GM18907 (cell line): ENCODE data around the gene CUBN.

ENCODE experiments used
- ATAC-seq: cut with Tn5 transposase; IDR thresholded peaks from one replicate; pipeline ENCODE4 v1.9.1; 2021; ENCODE audit warnings: mild to moderate bottlenecking, moderate library complexity; ENCODE audit not compliant: unreplicated experiment

The CUBN gene

DNA sequence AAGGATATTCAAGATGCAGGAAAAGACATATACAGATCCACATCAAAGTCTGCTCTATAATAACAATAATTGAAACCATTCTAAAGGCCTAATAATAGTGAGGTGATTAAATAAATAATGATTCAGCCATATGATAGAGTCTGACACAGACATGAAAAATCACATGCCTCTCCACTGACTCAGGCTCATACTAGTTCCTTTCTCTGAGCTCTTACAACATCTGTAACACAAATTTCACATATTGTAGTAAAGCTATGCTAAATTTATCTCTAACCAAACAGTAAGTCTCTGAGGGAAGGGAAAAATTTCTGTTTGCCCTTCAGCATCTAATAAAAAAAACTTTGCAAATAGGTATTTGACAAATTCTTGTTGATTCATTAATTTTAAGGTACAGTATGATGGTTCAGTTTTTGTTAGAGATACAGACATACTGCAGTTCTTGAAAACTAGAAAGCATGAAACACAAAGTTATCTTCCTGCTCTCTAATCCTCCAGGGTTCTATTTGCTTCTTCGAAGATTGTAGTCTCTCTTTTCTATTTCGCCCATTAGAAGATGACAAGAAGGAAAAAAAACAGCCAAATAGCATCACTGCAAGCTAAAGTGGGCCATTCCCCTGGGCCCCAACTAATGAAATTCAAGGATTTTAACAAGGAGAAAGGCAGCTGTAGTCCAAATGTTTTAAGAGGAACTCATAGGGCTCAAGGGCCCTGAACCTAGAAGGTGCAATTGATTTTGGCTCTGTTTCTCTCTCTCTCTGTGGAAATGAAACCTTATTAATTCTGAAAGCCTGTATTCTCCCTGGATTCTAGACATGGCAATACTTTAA, 53.9 kb downstream of the CUBN start:
- no peak for ATAC-seq

DNA sequence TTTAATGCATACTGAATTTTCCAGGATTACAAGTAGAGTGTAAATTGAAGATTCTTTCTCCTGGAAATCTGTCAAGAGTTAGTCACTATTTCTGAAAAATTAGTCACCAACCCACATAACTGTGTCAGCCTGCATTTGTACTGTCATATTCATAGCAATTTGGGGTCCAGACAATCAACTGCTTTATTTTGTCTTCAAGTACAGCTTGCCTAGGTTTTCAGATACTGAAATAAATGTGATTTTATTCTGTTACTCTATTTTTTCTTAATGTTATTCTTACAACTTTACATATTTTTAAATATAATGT, 55.1 kb downstream of the CUBN start:
- no peak for ATAC-seq

DNA sequence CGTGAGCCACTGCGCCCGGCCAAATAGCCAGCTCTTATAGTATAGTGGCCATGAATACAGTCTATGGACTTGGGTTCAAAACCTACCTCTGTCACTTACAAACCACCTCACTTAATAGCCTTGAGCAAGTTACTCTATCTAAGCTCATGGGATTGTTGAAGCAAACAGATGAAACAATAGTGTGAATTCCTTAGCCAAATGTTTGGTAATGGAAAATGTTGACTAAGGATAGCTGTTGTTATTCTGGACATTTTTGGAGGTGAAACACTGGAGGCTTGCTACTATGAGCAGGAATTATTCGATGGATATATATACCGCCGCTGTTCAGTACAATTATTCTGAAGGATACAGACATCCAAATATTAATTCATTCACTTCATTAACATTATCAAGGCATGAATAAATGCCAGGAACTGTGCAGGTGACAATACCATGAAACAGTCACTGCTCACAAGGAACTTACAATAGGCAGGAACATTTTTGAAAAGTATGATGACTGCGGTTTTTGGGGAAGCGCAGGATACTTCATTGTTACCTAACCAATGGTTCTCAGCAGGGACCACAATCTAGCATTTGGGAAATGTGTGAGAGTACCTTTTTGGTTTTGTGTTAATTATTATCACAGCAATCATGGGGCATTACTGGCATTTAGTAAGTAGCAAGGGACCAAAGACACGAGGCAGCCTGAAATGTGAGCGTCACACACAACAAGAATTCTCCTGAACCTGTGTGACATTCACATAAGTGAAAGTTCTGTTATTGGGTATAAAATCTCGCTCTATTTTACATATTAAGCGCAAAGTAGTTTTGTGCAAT, 55.7 kb downstream of the CUBN start:
- no peak for ATAC-seq

DNA sequence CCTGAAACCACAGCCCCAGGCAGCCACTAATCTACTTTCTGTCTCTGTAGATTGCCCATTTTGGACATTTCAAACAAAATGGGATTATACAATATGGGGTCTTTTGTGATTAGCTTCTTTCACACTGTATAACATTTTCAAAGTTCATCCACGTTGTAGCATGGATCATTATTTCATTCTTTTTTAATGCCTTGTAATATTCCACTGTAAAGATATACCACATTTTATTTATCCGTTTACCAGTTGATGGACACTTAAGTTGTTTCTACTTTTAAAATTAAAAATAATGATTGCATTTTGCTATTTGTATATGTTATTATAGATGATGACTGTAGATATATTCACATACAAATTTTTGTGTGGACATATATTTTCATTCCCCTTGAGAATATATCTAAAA, 60.7 kb downstream of the CUBN start:
- no peak for ATAC-seq

DNA sequence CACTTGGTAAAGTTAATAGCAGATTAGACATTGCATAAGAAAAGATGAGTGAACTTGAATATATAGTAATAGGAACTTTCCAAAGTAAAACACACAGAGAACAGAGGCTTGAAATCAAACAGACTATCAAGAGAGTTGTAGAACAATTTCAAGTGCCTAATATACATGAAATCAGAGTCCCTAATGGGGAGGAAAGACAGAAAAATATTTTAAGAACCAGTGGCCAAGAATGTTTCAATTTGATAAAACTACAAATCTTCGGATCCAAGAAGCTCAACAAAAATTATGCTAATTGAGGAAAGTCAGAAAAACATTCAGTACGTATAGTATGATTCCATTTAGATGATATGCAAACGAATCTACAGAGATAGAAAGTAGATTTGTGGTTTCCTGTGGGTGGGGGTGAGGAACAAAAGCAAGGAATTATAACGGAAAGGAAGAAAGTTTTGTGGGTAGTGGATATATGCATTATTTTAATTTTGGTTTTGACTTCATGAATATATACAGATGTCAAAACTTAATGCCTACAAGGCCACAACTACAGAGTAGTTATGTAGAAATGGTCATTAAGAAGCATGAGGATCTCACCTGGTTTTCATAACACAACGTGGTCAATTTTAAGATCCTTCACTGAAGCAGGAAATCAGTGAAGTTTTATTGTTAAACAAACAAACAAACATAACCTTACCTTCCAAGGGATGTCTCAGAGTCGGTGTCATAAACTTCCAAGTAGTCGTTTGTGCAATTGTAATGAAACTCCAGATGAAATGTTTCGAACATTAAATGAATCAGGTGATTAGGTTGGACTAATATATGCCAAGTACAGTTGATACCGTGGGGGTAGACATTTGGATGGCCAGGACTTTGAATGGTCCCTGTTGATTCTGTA, 62.0 kb downstream of the CUBN start:
- ATAC-seq, result no peak

DNA sequence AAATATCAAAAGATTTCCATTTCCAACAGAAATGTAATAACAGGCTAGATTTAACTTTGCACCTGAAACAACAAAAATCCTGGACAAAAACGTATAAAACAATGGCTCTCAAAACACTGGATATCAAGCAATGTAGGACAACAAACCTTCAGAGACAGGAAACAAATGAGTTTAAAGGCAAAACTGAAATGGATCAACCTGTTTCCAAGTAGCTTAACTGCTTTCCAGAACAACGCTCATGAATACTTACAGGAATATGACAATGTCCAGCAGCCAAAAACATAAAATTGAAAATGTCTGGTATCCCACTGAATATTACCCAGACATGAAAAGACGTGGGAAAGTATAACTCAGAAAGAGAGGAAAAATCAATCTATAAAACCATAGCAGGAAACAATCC, 62.8 kb downstream of the CUBN start:
- no peak for ATAC-seq

DNA sequence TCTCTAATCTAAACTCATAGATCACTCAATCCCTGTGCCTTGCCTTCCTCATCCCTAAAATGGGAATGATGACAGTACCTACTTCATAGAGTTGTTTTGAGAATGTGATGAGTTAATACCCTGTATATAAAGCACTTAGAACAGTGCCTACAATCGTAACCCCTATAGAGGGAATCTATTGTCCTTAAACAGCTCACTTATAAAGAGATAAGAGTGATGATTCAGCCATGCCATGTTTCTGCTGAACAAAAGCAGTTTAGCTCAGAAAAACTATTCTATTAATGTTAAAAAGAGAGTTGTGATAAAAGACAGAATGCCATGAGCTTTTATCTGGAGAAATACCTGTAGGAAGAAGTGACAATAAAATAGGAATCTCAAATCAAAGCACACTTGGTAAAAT, 63.6 kb downstream of the CUBN start:
- ATAC-seq, result no peak

DNA sequence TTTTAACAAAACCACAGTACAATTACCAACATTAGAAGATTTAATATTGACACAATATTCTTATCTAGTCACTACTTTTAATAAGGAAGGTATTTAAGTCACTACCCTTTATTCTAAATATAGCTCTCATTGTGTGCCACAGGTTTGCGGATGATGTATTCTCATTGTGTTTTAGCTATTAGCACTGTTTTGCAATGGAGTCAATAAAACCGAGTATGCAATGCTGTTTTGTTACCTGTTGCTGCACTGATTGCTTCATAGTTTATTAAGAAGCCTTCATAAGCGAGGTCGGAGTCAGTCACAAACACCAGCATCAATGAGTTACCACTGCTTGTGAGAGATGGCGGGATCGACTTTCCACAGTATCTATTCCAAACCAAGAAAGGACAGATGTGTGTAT, 64.3 kb downstream of the CUBN start:
- no peak for ATAC-seq

DNA sequence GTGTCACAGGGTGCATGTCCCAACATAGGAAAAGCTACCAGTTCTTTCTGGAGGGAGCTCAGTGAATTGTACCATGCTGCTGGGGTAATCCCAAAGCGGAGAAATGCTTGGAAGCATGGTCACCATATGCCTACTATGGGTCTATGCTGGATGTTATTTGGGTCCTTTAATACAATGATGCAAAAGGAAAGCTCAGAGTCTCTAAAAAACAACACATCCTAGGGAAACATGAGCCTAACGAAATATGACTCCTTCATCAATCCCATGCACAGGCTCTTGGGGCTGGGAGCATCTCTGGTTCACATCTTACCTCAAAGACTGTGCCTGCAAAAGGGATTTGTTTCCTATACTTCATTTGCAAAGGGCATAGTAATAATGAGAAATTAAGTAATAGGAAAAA, 65.2 kb downstream of the CUBN start:
- no peak for ATAC-seq

DNA sequence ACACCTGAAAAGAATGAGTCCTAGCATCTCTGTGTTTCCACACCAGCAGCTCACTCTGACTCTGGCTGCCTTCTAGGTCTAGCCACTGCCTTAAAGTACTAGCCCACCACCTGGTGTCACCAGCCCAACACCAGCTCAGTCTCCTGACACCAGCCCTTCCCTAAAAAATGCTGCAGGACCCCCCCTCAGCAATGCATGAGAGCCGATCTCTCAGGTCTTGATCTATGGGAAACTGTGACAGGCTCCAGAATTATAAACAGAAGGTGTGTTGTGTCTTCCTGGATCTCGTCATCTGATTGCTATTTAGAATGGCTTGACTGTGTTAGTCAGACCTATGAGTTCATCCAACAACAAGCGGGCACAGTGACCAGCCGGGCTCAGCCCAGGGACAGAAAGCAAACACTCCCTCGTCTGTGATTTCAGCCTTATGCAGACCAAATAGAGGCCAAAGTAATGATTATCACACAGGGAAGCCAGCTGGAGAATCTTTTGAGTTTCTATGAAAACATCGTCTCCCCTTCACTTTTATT, 66.6 kb downstream of the CUBN start:
- ATAC-seq, result no peak

DNA sequence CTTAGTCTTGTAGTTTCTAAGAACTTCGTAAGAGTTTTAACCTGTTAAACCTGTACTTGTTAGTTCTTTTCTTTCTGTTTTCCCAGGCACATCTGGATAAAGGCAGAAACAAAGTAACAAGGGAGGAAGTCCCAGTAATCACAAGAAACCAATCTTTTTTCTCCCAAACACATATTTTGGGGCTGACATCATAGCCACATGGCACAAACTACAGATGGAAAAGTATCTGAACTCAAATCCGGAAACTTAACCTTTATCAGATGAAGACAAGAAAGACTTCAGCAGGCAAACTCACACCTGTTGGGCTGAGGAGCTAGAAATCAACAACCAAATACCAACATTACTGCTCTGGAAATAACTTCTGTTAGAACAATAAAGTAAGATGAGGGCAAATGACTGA, 67.1 kb downstream of the CUBN start:
- ATAC-seq, result no peak

DNA sequence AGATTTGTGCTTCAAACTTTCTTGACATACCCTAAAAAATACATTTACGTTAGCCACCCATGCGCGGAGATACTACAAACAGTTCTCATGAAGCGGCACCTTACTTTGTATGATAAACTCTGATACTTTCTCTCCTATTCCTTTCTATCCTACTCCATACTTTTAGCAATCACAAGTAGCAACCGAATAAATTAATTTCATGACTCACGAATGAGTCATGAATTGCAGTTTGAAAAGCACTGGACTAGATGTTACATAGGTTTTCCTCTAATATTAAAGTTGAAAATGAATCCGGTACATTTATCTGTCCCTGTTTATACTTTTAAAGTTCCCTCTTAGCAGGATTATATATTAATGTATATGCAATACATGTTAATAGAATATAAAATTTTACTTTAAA, 67.6 kb downstream of the CUBN start:
- no peak for ATAC-seq

DNA sequence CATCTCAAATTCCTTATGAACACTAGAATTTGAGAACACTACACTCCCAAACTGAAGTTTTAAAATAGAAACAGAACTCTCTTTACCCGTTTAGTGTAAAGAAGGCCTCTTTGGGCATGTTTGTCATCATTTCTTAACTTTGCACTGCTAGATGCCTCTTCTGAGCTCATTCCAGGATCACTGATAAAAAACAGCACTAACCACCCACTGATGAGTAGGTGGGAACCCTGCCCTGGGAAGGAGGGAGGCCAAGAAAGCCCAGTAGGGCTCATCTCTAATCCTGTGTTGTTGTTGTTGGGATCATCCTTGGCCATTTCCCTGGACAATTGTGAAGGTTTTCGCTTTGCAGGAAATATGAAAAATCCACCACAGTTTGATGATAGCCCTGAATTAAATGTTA, 68.2 kb downstream of the CUBN start:
- no peak for ATAC-seq

DNA sequence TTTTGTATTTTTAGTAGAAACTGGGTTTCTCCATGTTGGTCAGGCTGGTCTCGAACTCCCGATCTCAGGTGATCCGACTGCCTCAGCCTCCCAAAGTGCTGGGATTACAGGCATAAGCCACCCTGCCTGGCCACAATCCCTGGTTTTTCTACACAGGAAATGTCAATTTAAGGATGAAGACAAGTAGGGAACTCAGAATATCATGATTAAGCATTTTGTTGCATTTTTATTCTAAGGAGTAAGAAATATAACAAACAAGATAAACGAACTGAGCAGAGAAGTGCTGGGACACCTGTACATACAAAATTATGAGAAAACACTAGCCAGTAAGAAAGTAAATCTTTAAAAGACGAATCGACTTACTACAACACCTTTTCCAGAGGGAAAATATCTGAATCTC, 69.3 kb downstream of the CUBN start:
- no peak for ATAC-seq

DNA sequence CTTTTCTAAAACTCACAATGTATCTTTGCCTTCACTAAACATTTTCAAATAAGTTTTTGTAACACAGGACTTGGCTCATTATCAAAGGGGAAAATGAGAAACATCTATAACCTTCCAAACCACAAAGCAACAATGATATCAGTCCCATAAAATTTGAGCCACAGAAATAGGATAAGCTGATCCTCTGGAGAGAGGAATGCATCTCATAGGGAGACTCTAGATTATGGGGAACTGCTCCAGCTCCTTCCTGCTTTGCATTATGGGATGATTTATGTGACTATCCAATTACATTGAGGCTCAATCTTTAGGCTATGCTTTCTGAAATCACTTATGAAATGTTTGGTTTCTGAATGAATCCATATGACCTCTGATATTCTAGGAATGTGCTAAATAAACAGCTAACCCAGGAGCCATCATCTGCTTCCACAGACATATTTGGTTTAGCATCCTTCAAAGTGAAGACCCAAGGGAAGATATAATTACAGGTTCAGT, 70.4 kb downstream of the CUBN start:
- ATAC-seq, result no peak

DNA sequence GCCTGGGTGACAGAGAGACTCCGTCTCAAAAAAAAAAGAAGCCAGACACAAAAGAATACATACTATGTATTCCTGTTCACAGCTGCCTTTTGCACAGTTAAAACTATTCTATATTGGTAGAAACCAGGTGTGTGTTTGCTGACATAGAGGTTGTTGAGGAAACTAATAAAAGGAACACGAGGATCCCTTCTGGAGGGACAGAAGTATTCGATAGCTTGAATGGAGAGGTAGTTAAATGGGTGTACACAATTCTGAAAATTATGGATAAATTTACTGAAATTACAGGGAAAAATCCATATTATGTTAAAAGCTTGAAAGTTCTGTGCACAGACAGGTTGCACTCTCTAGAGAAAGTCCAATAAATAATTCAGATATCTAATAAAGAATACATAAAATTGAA, 71.5 kb downstream of the CUBN start:
- ATAC-seq, result no peak

DNA sequence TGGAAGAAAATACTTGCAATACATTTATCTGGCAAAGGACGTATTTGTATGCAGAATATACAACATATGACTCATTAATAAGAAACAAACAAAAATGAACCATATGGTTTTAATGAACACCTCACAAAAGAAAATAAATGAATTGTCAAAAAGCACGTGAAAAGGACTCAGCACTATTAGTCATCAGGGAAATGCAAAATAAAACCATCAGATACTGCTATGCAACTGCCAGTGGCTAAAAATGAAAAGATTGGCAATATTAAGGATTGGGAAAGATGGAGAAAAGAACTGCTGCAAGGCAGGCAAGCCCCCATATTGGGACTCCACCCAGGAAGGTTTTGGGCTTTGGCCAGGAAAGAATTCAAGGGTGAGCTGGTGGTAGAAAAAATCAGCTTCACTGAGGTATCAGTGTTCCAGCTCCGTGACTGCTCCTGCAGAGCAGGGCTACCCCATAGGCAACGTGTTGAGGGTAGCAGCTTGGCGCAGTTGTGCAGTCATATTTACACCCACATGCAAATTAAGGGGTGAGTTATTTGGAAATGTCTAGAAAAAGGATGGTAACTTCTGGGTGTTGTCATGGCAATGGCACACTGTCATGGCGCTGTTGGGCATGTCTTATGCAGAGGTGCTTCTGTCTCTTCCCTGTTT, 72.7 kb downstream of the CUBN start:
- no peak for ATAC-seq

DNA sequence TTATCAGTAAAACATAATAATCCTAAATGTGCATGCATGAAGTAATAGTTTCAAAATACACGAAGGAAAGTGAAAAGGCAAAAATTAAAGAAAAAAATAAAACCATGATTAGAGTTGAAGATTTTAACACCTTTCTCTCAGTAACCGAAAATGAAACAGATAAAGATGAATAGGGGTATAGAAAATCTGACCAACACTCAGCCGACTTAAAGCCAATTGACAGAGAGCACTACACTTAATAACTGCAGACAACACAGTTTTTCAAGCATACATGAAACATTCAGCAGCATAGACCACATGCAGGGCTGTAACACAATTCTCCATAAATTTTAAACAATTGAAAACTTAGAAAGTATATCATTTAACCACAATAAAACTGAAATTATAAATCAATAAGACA, 76.1 kb downstream of the CUBN start:
- ATAC-seq, result no peak

DNA sequence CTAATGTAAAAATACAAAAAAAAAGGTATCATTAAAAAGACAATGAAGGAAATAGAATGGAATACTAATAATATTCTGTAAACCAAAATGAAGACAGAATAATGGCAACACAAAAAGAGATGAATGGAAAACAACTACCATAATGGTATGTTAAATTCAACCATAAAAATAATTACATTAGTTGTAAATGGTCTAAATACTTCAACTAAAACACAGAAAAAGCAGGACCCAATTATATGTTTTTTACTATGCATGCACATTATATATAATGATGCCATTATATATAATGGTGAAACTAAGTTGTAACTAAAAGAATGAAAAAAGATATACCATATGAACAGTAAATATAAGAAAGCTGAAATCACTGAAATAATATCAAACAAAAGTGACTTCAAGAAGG, 76.5 kb downstream of the CUBN start:
- ATAC-seq, result no peak

DNA sequence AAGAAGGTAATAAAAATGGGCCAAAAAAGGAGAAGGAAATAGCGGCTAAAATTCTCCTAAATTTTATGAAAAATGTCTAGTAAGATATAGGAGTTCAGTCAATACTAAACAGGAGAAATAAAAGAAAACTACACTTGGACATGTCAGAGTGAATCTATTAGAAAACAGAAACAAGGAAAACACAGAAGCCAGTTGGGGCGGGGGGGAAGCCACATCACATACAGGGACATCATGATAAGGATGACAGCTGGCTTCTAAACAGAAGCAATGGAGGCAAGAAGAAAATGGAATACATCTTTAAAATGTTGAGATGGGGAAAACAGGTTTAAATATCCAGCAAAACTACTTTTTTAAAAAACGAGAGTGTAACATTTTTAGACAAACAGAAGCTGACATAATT, 77.8 kb downstream of the CUBN start:
- ATAC-seq, result no peak

DNA sequence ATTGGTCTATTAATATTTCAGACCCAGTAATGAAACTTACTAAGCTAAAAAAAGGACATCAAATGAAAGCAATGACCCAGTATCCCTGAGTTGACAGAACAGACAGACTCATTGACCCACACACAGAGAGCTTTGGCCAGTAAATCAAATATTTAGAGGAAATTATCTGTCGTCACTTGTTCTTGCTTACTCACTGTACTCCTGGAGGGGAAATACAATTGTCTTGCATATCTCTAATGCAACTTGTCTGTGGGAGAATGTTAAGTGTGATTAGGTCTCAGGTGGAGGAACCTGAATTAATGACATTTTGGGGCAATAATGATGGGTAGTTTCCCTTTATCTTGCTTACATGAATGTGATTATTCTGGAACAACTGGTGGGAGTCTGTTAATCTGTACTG, 80.4 kb downstream of the CUBN start:
- ATAC-seq, result no peak
